ENCODE measurements around the gene ADA. TPM values are rescaled to one million over a fixed set of nuclear protein-coding genes. Genes with fewer than 3 reads are reported as not detected.
"Not testable (repeated sequence)": the region's sequence is repeated elsewhere in the genome, so short reads cannot be mapped to it uniquely, and the experiment has no call there.

ADA gene
- 10 to 100 TPM in 1 of 4 donors, 1 to 10 TPM in 3; 1.6 to 25.6 (median 5.0) TPM for total RNA-seq

DNA sequence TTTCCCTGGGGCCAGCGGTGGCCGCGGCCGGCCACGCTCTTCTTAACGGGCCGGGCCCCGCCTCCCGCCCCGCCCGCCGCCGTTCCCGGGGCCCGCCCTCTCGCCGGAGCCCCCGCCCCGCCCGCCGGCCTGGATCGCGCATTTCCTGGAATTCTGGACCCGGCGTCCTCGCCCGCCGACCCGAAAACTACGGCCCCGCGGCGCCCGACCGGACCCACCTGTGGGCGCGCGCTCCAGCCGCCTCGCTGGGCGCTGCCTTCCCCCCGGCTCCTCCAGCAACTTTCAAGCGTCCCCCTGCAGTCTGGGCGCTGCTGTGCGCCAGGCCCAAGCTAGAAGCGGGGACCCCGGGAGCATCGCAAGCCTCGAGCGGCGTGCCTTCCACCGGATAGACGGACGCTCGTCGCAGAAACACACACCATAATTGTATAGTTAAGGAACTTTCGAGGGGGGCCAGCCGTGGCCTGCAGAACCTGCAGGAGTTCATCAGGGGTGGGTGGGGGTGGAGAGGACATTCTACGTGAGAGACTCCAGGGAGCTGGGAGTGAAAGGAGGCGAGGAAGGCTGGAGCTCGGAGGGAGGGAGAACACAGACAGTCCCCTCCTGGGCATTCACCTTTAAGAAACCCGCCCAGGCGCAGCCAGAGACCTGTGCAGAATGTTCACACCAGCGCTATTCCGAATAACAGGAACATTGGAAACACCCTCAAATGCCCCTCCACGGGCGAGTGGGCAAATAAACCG lies at the start of gene ADA:
Gene ADA (minus strand): TSS at position 16 of the 740 bp plus-strand sequence. CDS start 92 bp downstream, outside the sequence.
- Histone ChIP-seq H3K4me1 (peaks cover 0 to 20% (median 12%) of the 10 kb centered on the region in 4 donors), H3K27me3 (no peaks in the 10 kb centered on the region), H3K36me3 (no peaks in the 10 kb centered on the region), H3K27ac (peak within 1 kb of the TSS; percentile 74 to 92 (median 84)), H3K9me3 (no peaks in the 10 kb centered on the region), H3K4me3 (peak within 1 kb of the TSS; percentile 70 to 95 (median 87))
- DNase-seq = peak; percentile 57 to 84 (median 78)
- TF ChIP-seq, protein P1, sequence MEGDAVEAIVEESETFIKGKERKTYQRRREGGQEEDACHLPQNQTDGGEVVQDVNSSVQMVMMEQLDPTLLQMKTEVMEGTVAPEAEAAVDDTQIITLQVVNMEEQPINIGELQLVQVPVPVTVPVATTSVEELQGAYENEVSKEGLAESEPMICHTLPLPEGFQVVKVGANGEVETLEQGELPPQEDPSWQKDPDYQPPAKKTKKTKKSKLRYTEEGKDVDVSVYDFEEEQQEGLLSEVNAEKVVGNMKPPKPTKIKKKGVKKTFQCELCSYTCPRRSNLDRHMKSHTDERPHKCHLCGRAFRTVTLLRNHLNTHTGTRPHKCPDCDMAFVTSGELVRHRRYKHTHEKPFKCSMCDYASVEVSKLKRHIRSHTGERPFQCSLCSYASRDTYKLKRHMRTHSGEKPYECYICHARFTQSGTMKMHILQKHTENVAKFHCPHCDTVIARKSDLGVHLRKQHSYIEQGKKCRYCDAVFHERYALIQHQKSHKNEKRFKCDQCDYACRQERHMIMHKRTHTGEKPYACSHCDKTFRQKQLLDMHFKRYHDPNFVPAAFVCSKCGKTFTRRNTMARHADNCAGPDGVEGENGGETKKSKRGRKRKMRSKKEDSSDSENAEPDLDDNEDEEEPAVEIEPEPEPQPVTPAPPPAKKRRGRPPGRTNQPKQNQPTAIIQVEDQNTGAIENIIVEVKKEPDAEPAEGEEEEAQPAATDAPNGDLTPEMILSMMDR (IDR thresholded peaks at IDR 0.05) = peak in 1 of 6 experiments; percentile 17
- no peak for TF ChIP-seq POLR2A (IDR thresholded peaks at IDR 0.05)

DNA sequence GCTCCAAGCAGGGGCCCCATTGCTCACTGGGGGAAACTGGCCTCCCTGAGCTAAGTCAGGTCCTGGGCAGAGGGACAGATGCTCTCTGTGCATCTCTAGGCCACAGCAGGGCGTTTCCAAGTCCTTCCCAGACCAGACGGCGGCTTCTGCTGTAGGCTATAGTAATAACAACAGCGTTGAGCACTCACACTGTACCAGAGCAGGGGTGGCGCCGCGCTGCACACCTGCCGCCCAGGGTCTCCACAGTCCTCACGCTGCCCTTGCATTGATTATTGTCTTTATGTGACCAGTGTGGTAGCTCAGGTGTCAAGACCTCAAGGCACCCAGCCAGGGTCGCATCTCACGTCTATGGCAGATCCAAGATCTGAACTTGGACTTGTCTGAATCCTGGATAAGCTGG lies 48.8 kb upstream of the ADA start:
- TF ChIP-seq POLR2A (IDR thresholded peaks at IDR 0.05) = no peak
- TF ChIP-seq, protein P1 (IDR thresholded peaks at IDR 0.05) = no peak
- Histone ChIP-seq H3K4me1 (peaks cover 0 to 16% (median 5%) of the 10 kb centered on the region in 4 donors), H3K9me3 (no peaks in the 10 kb centered on the region), H3K4me3 (no peak overlapping the region), H3K27me3 (no peaks in the 10 kb centered on the region), H3K27ac (no peak overlapping the region), H3K36me3 (no peaks in the 10 kb centered on the region)
- no peak for DNase-seq

DNA sequence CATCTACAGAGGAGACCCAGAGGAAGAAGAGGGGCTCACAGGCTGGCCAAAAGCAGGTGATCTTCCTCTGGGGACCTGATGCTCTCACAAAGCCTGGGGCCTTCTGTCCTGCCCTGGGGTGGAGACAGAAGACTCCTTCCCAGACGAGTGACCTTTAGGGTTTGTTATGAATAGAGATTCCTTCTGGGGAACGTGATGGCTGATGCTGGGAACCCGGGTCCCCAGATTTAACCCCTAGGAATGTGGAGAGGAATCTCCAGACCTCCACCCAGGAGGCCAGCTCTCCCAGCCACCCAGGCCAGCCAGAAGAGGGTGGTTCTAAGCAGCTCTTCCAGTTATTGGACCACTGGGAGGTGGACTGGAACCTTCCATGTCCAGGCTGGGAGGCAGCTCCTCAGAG lies 46.9 kb upstream of the ADA start:
- Histone ChIP-seq H3K27me3 (no peaks in the 10 kb centered on the region), H3K4me1 (peaks cover 0 to 16% (median 5%) of the 10 kb centered on the region in 4 donors), H3K36me3 (no peaks in the 10 kb centered on the region), H3K4me3 (no peak overlapping the region), H3K9me3 (no peaks in the 10 kb centered on the region), H3K27ac (no peak overlapping the region)
- no peak for DNase-seq
- TF ChIP-seq, protein P1 (IDR thresholded peaks at IDR 0.05) = no peak
- no peak for TF ChIP-seq POLR2A (IDR thresholded peaks at IDR 0.05)

DNA sequence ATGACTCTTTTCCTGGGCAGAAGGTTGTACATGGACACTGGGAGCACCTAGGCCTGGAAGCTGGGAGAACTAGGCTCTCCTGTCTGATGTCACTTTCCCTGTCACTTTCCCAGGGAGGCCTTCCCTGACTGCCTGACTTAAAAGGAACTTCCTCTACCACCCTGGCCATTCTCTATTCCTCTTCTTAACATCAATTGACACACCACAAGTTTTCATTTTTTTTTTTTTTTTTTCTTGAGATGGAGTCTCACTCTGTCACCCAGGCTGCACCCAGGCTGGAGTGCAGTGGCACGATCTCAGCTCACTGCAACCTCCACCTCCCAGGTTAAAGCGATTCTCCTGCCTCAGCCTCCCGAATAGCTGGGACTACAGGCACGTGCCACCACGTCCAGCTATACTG lies 45.5 kb upstream of the ADA start:
- H3K36me3 ChIP-seq, DNase-seq, H3K4me1 ChIP-seq, H3K9me3 ChIP-seq, H3K27ac ChIP-seq, H3K4me3 ChIP-seq, H3K27me3 ChIP-seq: not testable (repeated sequence)

DNA sequence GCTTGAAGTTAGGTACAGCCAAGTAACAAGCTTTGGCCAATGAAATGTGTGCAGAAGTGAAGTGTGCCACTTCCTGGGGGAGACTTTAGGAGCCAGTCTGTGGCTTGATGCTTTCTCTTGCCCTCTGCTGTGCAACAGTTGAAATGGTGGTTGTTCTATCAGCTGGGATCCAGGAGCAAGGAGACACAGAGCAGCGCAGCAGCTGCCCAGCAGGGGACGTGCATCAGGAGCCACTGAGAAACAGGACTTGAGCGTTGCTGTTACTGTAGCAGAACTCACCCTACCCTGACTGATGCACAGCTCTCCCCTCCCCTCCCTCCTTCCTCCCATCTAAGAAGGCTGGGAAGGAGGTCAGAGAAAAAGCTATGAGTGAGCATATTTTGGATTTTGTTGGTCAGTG lies 44.8 kb upstream of the ADA start:
- H3K4me3 ChIP-seq = no peak overlapping the region
- H3K4me1 ChIP-seq = no peaks in the 10 kb centered on the region
- DNase-seq = no peak
- no peaks in the 10 kb centered on the region for H3K9me3 ChIP-seq
- no peaks in the 10 kb centered on the region for H3K27me3 ChIP-seq
- H3K36me3 ChIP-seq = no peaks in the 10 kb centered on the region
- H3K27ac ChIP-seq = peak overlapping the region in 2 of 4 donors; percentile 11 to 35
- no peak for TF ChIP-seq POLR2A (IDR thresholded peaks at IDR 0.05)
- TF ChIP-seq, protein P1 (IDR thresholded peaks at IDR 0.05) = no peak

DNA sequence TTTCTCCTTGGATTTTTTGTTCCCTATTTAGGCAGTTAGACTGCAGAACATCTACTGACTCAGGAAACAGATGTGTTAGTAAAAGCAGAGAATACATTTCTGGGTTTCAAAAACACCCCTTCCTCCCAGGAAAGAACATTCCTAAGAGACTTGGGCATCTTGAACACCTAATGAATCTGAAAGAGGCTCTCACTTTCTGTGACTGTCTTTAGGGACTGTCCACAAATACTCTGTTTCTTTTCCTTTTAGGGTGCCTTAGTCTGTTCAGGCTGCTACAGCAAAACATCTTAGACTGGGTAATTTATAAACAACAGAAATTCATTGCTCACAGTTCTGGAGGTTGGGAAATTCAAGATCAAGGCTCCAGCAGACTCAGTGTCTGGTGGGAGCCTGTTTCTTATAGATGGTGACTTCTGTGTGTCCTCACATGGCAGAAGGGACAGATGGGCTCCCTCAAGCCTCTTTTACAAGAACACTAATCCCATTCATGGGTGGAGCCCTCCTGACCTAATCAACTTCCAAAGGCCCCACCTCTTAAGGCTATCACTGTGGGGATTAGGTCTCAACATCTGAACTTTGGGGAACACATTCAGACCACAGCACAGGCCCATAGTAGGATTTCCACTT lies 44.3 kb upstream of the ADA start:
- no peak overlapping the region for H3K4me3 ChIP-seq
- no peak for TF ChIP-seq POLR2A (IDR thresholded peaks at IDR 0.05)
- TF ChIP-seq, protein P1 (IDR thresholded peaks at IDR 0.05) = no peak
- no peaks in the 10 kb centered on the region for H3K9me3 ChIP-seq
- no peaks in the 10 kb centered on the region for H3K4me1 ChIP-seq
- no peak for DNase-seq
- no peaks in the 10 kb centered on the region for H3K36me3 ChIP-seq
- H3K27me3 ChIP-seq = no peaks in the 10 kb centered on the region
- H3K27ac ChIP-seq = peak overlapping the region in 2 of 4 donors; percentile 11 to 35

Measured in Peyer's patch (tissue), 4 donors.